GM21390 (cell line): ENCODE measurements around the gene MCF2L.

Experiments used
- ATAC-seq: cut with Tn5 transposase; IDR thresholded peaks from one replicate; pipeline ENCODE4 v1.9.1; 2021; ENCODE audit not compliant: unreplicated experiment

Gene MCF2L

DNA sequence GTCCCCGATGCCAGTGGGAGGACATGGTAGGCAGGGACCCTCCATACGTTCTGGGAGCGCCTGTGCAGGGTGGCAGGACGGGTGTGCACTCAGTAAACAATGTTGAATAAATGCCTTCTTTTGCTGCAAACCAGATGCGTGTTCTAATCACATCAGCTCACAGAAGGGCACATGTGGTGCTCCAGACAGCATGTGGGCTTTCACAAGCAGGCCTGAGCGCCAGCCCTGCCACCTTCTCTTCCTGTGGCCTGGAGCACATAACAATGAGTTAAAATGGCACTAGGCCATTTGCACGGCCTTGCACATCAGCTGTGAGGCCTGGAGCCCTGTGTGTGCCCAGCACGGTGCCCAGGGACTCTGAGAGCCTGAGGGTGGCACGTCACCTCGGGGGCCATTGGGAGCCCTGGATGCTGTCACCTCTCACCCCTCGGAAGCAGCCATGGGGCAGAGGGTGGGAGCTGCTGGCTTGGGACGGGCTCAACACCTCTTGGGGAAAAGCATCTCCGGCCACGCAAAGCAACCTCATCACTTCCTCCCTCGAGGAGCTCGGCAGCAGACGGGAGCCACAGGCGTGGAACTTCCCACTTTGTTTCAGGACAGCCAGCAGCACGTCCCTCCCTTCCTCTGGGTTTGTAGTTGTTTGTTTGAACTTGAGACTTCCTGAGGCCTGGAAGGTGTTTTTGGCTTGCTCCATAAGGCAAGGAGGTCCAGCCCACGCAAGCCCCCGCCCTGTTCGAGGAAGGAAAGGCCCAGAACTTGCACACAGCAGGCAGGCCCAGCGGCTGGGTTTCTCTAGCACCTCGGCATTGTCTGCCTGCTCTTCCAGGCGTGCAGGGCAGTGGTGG lies 9.8 kb downstream of the MCF2L start:
- ATAC-seq = no peak

DNA sequence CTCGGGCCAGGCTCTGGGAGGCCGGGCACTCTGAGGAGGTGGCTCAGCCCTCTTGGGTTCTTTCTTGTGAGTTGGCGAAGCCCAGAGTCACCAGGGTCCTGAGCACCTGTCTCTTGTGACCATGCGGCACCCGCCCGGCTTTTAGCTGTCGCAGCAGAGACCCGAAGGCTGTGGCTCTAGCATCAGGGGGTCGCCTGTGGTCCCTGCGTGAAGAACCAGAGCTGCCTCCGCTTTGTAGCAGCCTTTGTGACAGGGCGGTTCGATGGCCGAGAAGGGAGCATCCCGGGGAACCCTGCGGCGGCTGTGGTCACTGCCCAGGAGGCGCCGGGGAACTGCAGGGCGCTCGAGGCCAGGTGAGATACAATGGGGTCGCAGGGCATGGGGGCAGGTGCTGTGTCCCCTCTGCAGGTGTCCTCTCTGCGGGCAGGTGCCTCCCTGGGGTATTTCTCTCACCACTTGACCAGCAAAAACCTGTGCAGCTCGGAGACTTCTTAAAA lies 10.4 kb downstream of the MCF2L start:
- no peak for ATAC-seq

DNA sequence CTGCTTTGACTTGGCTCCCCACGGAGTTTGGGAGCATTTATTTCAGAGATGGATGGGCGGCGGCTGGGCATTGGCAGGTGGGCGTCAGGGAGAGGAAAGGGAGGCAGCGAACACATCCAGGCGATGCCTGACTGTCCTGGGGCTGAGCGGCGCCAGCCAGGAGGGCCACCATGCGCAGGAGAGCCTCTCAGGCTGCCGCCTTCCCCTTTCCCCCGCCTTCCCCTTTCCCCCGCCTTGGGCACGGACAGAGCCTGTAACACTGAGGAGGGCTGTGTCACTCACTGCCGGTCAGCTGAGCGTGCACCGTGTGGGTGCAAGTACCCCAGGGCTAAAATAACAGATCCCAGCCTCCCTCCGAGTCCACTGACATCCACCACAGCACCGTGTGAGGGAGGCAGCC lies 11.4 kb downstream of the MCF2L start:
- ATAC-seq = no peak

DNA sequence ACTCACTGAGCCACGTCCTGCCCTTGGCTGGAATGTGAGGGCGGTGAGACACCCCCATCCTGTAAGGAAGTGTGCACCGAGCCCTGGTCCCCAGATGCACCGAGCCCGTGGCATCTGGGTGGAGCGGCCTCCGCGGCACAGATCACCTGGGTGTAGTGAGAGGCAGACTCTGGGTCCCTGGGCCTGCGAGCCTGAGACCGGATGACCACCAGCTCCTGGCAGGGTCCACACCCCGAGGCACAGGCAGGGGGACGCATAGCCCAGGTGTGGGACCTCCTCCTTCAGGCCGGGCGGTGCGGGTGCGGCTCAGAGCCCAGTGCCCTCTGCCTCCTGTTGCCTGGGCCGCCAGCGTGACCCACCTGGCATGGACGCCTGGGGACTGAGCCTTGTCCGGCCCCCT lies 12.4 kb downstream of the MCF2L start:
- ATAC-seq = no peak

DNA sequence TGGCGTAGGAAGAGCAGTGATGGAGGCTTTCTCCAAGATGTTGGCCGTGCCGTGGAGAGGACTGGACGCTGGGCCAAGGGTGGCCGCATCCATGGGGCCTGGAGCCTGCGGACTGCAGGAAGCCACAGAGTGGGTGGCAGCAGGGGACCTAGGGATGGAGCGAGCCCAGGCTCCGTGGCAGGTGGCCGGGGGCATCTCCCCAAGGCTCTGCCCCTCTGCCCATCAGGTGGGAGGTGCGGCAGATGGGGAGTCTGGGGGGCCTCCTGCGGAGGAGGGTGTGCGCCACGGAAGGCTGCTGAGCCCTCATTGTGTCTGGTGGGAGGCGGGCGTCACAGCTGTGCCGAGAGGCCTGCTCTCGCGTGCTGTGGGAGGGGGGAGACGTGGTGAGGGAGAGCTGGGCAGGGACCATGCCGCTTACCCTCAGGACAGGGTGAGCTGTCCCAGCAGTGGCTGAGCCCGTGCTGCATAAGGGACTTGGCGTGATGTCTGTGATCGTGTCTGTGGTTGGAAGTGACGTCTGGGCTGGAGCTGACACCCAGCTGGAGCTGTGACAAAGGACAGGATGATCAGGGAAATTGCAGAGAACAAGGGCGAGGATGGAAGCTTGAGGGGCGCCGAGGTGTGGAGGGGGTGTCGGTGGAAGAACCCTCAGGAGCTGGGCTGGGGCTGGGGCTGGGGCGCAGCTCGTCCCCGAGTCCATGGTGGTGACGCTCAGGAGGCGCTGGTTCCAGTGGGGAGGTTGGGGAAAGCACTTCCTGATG lies 13.4 kb downstream of the MCF2L start:
- no peak for ATAC-seq

DNA sequence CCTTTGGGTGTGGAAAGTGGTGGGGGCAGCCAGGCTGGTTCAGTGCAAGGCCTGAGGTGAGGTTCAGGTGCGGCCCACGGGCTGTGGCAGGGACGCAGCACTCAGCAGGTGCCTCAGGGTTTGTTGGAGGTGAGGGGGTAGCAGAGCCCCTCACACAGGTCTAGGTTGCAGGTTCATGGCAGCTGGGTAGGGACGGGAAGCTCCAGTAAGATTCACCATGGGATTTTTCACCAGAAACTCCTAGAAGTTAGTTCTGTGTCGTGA lies 14.0 kb downstream of the MCF2L start:
- no peak for ATAC-seq

DNA sequence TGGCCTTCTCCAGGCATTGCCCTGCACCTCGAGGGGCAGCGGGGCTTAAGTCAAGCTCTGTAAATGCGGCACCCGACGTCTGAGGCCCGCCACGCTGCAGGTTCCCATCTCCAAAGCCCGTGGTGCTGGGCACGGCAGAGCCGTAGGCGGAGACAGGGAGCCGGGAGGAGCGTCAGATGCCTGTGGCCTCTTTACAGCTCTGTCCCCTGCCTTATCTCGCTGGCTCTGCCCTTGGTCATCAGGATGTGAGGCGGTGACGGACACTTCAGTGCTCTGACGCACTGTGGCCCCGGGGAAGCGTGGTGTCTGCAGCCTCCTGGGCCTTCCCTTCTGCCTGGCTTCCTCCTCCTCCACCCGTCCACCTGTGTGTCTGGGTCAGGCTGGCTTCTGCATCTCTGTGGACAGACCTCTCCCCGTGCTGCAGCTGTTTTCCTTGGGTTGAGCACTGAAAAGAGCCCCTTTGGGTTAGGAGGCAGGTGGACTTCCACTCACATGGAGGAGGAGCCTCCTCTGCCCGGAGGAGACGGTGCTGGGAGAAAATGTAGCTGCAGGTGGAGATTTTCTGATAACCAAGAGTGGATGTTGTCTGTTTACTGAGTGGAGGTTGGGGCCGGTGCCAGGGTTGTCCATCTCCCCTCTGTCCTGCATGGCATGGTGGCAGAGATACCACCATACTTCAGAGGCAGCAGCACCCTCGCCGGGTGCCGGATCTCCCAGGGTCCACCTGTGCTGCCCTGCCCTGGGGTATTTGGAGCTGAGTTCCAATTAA lies 14.6 kb downstream of the MCF2L start:
- no peak for ATAC-seq

DNA sequence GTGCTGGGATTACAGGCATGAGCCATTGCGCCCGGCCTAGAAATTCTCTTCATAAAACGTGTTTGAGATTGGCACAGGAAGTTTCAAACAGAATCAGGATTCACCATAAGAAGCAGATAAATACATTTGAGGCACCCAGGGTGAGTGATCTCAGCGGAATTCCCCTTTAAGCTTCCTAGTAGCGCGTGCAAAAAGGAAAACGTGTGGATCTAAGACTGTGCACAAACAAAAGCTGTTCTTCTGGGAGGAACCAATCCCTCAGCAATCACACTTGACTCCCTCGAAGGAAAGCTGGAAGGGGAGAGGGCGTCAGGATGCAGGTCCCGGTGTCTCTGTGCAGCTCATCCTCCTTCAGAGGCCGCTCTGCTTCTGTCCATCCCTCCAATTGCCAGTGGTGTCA lies 15.5 kb downstream of the MCF2L start:
- no peak for ATAC-seq

DNA sequence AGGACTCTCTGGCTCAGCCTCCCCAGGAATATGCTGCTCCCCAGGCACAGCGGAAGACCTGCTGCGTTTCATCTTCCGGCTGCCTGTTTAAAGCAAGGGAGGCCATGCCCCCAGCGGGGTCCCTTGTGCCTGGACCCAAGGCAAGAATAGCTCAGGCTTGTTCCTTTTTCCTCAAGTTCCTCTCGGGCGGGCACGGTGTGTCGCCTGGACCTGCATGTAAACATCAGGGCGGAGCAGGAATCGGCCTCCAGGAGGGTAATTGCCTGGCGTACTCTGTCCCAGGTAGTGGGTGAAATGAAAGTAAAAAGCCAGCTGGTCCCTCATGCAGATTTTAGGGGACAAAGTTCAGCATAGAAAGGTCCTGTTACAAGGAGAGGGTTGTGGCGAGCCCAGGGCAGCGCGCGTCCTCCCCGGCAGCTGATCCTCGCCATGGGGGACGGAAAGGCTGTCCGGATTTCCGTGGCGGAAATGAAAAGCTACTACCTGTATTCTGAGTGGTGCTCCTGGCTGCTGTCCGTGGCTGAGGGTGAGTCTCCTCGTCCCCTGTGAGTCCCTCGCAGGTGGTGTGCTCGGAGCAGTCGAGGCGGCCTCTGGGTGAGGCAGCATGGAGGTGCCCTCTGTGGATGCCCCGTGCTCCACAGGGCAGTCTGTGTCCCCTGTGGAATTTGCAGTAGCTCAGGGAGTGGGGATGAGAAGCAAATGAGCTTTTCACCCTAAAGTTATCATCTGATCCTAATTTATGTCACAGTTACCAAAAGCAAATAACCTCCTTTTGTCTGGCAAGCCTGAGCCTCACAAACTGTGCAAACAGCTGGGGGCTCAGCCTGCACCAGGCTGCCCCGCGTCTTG lies 16.2 kb downstream of the MCF2L start:
- ATAC-seq = no peak

DNA sequence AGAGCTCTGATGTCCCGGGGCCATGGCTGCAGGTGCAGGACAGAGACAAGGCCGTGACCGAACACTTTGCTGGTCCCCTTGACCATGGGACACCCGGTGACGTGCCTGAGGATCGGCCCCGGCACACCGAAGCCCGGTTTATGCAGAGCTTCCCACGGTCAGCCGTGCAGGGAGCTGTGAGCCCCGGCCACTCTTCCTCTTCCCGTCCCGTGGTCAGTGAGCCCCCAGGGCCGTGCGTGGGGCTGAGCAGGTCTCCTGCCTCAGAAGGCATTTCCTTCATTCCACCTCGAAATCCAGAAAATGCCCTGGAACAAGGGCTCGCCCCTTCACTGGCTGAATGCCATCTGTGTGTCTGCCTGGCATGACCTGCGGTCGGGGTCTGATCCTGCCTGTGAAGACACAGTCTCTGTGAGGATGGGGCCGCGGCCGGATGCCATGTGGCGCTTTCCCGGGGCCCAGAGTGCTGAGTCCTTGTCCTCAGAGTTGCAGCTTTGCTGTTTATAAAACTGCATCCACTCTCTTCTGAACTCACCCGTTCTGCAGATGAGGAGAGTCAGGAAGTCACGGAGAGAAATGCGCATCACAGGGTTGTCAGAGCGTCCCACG lies 16.9 kb downstream of the MCF2L start:
- no peak for ATAC-seq

DNA sequence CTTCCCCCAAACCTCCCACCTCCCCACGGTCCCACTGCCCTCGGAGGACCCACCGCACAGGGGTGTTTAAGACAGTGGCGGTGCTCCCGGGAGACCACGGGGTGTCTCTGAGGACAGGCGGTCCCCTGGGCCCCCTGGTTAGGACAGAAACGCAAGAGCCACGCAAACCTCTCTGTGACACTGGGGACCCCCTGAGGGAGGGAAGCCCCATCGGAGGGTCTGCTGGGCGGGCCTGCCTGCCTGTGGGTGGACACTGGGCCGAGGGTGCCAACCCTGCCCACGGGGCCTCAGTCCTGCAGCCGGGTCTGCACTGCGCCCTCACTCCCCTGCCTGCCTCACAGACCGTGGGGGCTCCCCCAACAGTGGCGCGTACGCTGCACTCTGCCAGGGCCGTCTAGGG lies 17.5 kb downstream of the MCF2L start:
- no peak for ATAC-seq

DNA sequence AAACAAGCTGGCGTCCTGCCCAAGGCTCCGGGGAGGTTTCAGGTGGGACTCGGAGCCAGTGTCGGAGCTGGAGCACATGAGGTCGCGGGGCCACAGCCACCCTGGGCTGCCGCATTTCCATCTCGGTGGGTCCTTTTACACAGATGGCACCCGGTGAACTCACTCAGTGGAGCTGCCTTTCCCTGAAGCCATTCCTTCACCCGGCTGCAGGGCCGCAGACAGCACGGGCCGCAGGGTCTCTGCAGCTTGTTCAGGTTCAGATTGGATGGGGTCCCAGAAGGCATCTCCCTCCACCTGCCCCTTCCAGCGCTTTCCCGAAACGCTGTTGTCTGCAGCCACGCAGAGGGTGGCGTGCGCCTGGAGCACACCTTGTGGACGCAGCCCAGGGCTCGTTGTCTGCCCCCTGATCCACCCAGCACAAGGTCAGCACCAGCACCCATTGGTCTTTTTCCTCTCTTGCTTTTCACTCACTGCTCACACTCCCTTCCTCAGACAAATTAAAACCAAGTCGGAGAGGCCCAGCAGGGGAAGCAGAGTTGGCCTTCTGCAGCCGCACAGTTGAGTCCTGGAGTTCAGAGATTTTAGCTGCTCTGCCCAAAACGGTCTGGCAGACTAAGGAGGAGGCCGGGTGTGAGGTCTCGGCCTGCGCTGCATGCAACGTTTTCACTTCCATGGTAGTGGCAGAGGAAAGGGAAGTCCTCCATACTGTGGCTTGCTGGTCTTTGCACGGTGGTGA lies 18.1 kb downstream of the MCF2L start:
- no peak for ATAC-seq

DNA sequence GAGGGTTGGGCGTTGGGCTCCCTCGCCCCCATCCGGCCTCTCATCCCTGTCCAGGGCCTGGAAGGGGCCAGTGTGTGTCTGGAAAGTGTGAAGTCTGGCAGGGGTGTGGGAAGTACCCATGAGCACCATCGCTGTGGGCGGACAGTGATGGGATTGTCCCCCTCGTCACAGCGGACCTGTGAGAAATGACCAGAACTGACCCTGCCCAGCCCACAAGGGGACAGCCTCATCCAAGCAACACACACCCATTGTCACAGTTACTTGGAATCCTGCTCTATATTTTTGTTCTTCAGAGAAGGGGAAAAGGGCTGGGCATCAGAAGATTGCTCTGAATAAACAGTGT lies 18.6 kb downstream of the MCF2L start:
- no peak for ATAC-seq

DNA sequence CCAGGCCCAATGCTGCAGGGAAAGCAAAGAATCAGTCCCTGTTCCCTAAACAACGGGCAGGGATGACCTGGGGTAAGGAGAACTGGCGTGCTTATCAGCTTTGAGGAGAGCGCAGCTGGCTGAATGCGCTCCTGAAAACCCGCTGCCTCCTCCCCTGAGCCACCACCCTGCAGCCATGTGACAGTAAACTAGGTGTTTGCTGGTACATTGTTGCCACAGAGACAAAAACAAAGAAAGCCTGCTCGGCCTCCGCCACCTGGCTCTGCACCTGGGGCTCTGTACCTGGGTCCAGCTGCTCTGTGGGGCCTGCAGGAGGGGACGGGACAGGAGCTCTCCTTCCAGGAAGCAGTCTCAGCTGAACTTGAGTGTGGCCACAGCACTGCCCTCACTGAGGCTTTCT lies 21.8 kb downstream of the MCF2L start:
- ATAC-seq = no peak

DNA sequence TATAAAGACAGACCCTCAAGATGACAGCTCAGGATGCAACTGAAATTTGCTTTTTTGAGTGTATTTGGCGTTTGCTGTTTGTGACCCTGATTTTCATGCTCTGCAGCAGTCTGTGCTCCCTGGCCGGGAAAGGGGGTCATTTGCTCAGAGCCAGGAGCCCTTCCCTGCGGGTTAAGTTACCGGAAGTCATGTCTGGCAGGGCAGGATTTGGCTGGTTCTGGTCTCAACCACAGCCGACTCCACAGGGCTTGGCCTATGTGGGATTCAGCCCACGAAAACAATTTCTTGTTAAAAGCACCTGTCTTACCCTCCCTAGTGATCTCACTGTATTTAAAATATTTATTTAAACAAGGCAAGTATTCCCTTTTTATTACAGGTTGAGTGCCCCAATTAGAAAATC lies 22.6 kb downstream of the MCF2L start:
- ATAC-seq = no peak

DNA sequence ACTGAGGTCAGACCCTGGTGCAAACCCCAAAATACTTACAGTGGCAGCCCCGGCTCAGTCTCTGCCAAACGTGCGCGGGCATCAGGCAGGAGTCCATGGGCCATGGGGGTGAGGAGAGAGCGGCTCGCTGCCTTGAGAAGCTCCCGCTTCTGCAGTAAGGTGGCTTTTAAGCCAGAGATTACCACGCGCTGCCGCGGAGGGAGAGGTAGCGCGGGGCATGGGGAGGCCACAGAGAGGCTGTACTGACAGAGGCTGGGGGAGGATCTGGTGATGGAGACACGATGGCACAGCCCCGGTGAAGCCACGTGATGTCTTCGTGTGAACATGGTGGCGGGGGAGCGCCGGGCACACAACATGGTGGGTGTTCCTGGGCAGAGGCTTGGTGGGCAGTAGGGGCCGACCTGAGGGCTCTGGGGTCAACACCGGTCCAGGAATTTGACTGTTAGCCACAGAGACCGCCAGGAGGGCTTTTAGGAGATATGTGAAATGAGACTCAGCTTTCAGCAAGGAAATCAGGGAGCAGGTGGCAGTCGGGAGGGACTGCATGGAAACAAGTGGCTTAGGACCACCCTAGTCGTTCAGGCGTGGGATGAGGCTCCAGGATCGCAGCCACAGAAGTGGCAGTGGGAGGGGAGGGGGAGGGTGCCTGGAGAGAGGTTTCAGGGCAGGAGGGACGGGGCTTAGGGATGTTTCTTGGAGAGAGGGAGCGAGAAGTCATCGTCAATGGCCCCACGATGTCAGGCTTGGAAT lies 24.1 kb downstream of the MCF2L start:
- ATAC-seq = no peak

DNA sequence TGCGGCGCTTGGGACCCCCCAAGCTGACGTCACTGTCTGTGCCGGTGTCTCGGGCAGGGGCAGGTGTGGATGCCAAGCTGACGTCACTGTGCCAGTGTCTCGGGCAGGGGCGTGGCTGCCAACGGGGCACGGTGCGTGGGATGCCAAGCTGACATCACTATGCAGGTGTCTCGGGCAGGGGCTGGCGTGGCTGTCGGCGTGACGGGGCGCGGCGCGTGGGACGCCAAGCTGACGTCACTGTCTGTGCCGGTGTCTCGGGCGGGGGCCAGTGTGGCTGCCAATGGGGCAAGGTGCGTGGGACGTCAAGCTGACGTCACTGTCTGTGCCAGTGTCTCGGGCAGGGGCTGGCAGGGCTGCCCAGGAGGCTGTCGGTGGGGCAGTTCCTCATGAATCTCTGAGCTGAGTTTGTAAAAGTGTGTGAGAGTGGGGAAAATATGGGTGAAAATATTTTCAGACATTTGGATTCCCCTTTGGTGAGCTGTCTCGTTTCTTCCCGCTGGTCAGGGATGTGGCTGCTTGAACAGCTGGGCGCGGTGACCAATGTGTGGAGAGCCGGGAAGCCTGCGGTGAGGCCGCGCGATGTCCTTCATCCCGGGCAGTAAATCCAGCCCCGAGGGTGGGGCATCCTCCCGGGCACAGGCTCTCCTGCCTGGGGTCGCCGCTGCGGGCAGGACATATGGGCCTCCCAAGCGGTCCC lies 25.2 kb downstream of the MCF2L start:
- ATAC-seq = no peak

DNA sequence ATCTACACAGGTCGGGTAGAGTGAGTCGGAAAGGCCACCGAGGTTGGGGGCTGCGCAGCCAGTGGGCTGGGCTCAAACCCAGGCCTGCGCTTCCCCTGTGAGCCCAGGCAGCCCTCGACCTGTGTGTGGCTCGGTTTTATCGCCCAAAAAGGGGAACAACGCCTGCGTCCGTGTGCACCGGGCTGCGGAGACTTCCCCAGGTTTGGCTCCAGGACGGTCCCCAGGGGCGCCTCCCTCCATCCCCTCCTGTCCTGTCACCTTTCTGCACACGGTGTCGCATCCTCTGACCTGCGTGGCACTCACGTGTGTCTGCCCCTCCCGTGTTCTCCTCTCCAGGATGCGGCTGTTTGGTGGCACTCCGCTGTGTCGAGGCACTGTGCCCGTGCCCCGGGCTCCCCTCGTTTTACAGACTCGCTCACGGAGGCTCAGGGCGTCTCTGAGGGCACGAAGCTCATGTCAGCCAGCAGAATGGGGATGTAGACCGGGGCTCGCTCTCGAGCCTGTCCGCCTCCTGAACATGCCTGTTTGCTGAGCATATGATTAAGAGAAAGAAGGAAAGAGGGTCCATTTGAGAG lies 25.9 kb downstream of the MCF2L start:
- no peak for ATAC-seq
